Fibroblast of pulmonary artery (primary cell): Measurements from ENCODE around the gene FAM177B.

Experiments
- DNase-seq: peaks from one replicate; pipeline ENCODE4 v3.0.0-alpha.2; 2010; ENCODE audit warnings: low read depth
- H3K4me3 ChIP-seq: replicated peaks from 2 replicates; pipeline ENCODE4 v1.5.1; 2011; ENCODE audit warnings: low read depth, mild to moderate bottlenecking, control low read depth, low read length, moderate library complexity
- CTCF ChIP-seq: IDR thresholded peaks from 2 replicates; pipeline ENCODE4 v1.5.1; 2011; ENCODE audit warnings: mild to moderate bottlenecking, control low read depth, low read length, inconsistent platforms; ENCODE audit errors: missing control alignments

The FAM177B gene

GRCh38 chr1:222772996-222773379 lies 36.0 kb downstream of the FAM177B start:
- no peak overlapping the region for H3K4me3 ChIP-seq
- no peak for DNase-seq
- no peak for TF ChIP-seq CTCF

GRCh38 chr1:222777463-222777862 lies 40.5 kb downstream of the FAM177B start:
- TF ChIP-seq CTCF, result no peak
- peak; percentile 96 for DNase-seq
- H3K4me3 ChIP-seq, result no peak overlapping the region

GRCh38 chr1:222777977-222778376 lies 41.0 kb downstream of the FAM177B start:
- no peak overlapping the region for H3K4me3 ChIP-seq
- TF ChIP-seq CTCF, result no peak
- peak; percentile 94 for DNase-seq

GRCh38 chr1:222781251-222781650 lies 44.2 kb downstream of the FAM177B start:
- DNase-seq, result no peak
- H3K4me3 ChIP-seq, result no peak overlapping the region
- no peak for TF ChIP-seq CTCF

GRCh38 chr1:222783051-222783450 lies 46.0 kb downstream of the FAM177B start:
- H3K4me3 ChIP-seq, result no peak overlapping the region
- DNase-seq, result no peak
- TF ChIP-seq CTCF, result no peak

GRCh38 chr1:222784371-222784770 lies 47.4 kb downstream of the FAM177B start:
- TF ChIP-seq CTCF, result no peak
- no peak for DNase-seq
- no peak overlapping the region for H3K4me3 ChIP-seq

- DNase-seq, result no peak
- H3K4me3 ChIP-seq, result no peak overlapping the region
- TF ChIP-seq CTCF, result no peak
Measured at GRCh38 chr1:222784916-222785315, 47.9 kb downstream of the FAM177B start.
